Stromal cell of bone marrow (primary cell): Measurements from ENCODE around the gene AK2.
A peak's percentile ranks its signal among the peaks of the same experiment; 100 is the strongest.
"Not testable (repeated sequence)": the region's sequence is repeated elsewhere in the genome, so short reads cannot be mapped to it uniquely, and the experiment has no call there.

Experiments used
- DNase-seq: peaks from one replicate; pipeline ENCODE4 v3.0.0-alpha.2; 2012; ENCODE audit warnings: low read depth

The AK2 gene

GRCh38 chr1:32998064-32998463 is 38.6 kb downstream of the AK2 start:
- no peak for DNase-seq

GRCh38 chr1:32997381-32997891 is 39.2 kb downstream of the AK2 start:
- DNase-seq = peak; percentile 65

GRCh38 chr1:32993324-32993636 is 43.4 kb downstream of the AK2 start:
- not testable (repeated sequence) for DNase-seq

- DNase-seq = peak; percentile 91
Observed at GRCh38 chr1:32992489-32993323, 44.0 kb downstream of the AK2 start.

GRCh38 chr1:32991819-32992488 is 44.7 kb downstream of the AK2 start:
- DNase-seq = no peak

- no peak for DNase-seq
Observed at GRCh38 chr1:32991386-32991785, 45.3 kb downstream of the AK2 start.

- DNase-seq = no peak
Observed at GRCh38 chr1:32990887-32991286, 45.8 kb downstream of the AK2 start.

- peak; percentile 98 for DNase-seq
Observed at GRCh38 chr1:32989160-32990050, 47.3 kb downstream of the AK2 start.

- peak; percentile 73 for DNase-seq
Observed at GRCh38 chr1:32988665-32989064, 48.0 kb downstream of the AK2 start.

GRCh38 chr1:32985226-32985625 is 51.5 kb downstream of the AK2 start:
- DNase-seq = no peak

- DNase-seq = no peak
Observed at GRCh38 chr1:32984455-32985171, 52.1 kb downstream of the AK2 start.

GRCh38 chr1:32984090-32984454 is 52.6 kb downstream of the AK2 start:
- no peak for DNase-seq

GRCh38 chr1:32983020-32983419 is 53.7 kb downstream of the AK2 start:
- no peak for DNase-seq

GRCh38 chr1:32981003-32981901 is 55.4 kb downstream of the AK2 start:
- peak; percentile 69 for DNase-seq

GRCh38 chr1:32980080-32980479 is 56.6 kb downstream of the AK2 start:
- no peak for DNase-seq

GRCh38 chr1:32978854-32979253 is 57.8 kb downstream of the AK2 start:
- no peak for DNase-seq

GRCh38 chr1:32977546-32978087 is 59.1 kb downstream of the AK2 start:
- no peak for DNase-seq

GRCh38 chr1:32975055-32975454 is 61.6 kb downstream of the AK2 start:
- not testable (repeated sequence) for DNase-seq

- DNase-seq = not testable (repeated sequence)
Observed at GRCh38 chr1:32973458-32973857, 63.2 kb downstream of the AK2 start.

- DNase-seq = no peak
Observed at GRCh38 chr1:32972814-32973428, 63.8 kb downstream of the AK2 start.
